ENCODE data around the gene USP20.

Gene USP20

GRCh38 chr9:129904734-129905133 is 69.5 kb downstream of the USP20 start:
- H3K9me3 ChIP-seq (ENCODE audit: low read length), result no peaks in the 10 kb centered on the region
- no peaks in the 10 kb centered on the region for H3K27me3 ChIP-seq (ENCODE audit: insufficient read depth, low read length)
- no peak for TF ChIP-seq CTCF (IDR thresholded peaks at IDR 0.05; ENCODE audit: low read length)
- TF ChIP-seq EZH2 (IDR thresholded peaks at IDR 0.05; ENCODE audit: borderline replicate concordance, low read length), result no peak
- no peak overlapping the region for H3K4me2 ChIP-seq (ENCODE audit: low read length)
- H3K9ac ChIP-seq (ENCODE audit: low read length), result no peak overlapping the region
- no peaks in the 10 kb centered on the region for H3K79me2 ChIP-seq (ENCODE audit: insufficient read depth, low read length)
- H3K9me2 ChIP-seq (ENCODE audit: low read depth, low read length), result no peaks in the 10 kb centered on the region
- H4K20me1 ChIP-seq (ENCODE audit: insufficient read depth, low read length), result no peaks in the 10 kb centered on the region
- H3K4me3 ChIP-seq (ENCODE audit: low read depth, low read length, poor library complexity, severe bottlenecking), result no peak overlapping the region
- no peak overlapping the region for H3K27ac ChIP-seq (ENCODE audit: low read depth, low read length, poor library complexity, severe bottlenecking)
- H3K36me3 ChIP-seq (ENCODE audit: insufficient read depth, low read length), result no peaks in the 10 kb centered on the region
- H3F3A ChIP-seq (ENCODE audit: insufficient read depth, low read length), result no peaks in the 10 kb centered on the region
- no peak overlapping the region for H2AFZ ChIP-seq (ENCODE audit: low read length)
- no peaks in the 10 kb centered on the region for H3K4me1 ChIP-seq (ENCODE audit: insufficient read depth, low read length, severe bottlenecking)

- no peak overlapping the region for H3K4me3 ChIP-seq (ENCODE audit: low read depth, low read length, poor library complexity, severe bottlenecking)
- H3K9ac ChIP-seq (ENCODE audit: low read length), result no peak overlapping the region
- no peaks in the 10 kb centered on the region for H3K27me3 ChIP-seq (ENCODE audit: insufficient read depth, low read length)
- no peaks in the 10 kb centered on the region for H3K9me2 ChIP-seq (ENCODE audit: low read depth, low read length)
- no peaks in the 10 kb centered on the region for H3K9me3 ChIP-seq (ENCODE audit: low read length)
- no peak overlapping the region for H3K27ac ChIP-seq (ENCODE audit: low read depth, low read length, poor library complexity, severe bottlenecking)
- no peaks in the 10 kb centered on the region for H4K20me1 ChIP-seq (ENCODE audit: insufficient read depth, low read length)
- no peaks in the 10 kb centered on the region for H3F3A ChIP-seq (ENCODE audit: insufficient read depth, low read length)
- H2AFZ ChIP-seq (ENCODE audit: low read length), result no peak overlapping the region
- H3K4me1 ChIP-seq (ENCODE audit: insufficient read depth, low read length, severe bottlenecking), result no peaks in the 10 kb centered on the region
- H3K4me2 ChIP-seq (ENCODE audit: low read length), result no peak overlapping the region
- TF ChIP-seq EZH2 (IDR thresholded peaks at IDR 0.05; ENCODE audit: borderline replicate concordance, low read length), result no peak
- TF ChIP-seq CTCF (IDR thresholded peaks at IDR 0.05; ENCODE audit: low read length), result no peak
- no peaks in the 10 kb centered on the region for H3K36me3 ChIP-seq (ENCODE audit: insufficient read depth, low read length)
- H3K79me2 ChIP-seq (ENCODE audit: insufficient read depth, low read length), result no peaks in the 10 kb centered on the region
Measured at GRCh38 chr9:129906298-129906697, 71.0 kb downstream of the USP20 start.

GRCh38 chr9:129907201-129907600 is 71.9 kb downstream of the USP20 start:
- no peaks in the 10 kb centered on the region for H3K9me2 ChIP-seq (ENCODE audit: low read depth, low read length)
- H3K4me3 ChIP-seq (ENCODE audit: low read depth, low read length, poor library complexity, severe bottlenecking), result no peak overlapping the region
- H3K9me3 ChIP-seq (ENCODE audit: low read length), result no peaks in the 10 kb centered on the region
- H3K27ac ChIP-seq (ENCODE audit: low read depth, low read length, poor library complexity, severe bottlenecking), result no peak overlapping the region
- no peak overlapping the region for H3K9ac ChIP-seq (ENCODE audit: low read length)
- TF ChIP-seq EZH2 (IDR thresholded peaks at IDR 0.05; ENCODE audit: borderline replicate concordance, low read length), result no peak
- TF ChIP-seq CTCF (IDR thresholded peaks at IDR 0.05; ENCODE audit: low read length), result no peak
- no peaks in the 10 kb centered on the region for H3K27me3 ChIP-seq (ENCODE audit: insufficient read depth, low read length)
- no peaks in the 10 kb centered on the region for H3K4me1 ChIP-seq (ENCODE audit: insufficient read depth, low read length, severe bottlenecking)
- no peaks in the 10 kb centered on the region for H4K20me1 ChIP-seq (ENCODE audit: insufficient read depth, low read length)
- H3K4me2 ChIP-seq (ENCODE audit: low read length), result no peak overlapping the region
- no peaks in the 10 kb centered on the region for H3F3A ChIP-seq (ENCODE audit: insufficient read depth, low read length)
- no peak overlapping the region for H2AFZ ChIP-seq (ENCODE audit: low read length)
- no peaks in the 10 kb centered on the region for H3K36me3 ChIP-seq (ENCODE audit: insufficient read depth, low read length)
- no peaks in the 10 kb centered on the region for H3K79me2 ChIP-seq (ENCODE audit: insufficient read depth, low read length)

Measured in OCI-LY1 (cell line).